ENCODE data around the gene USP43.
A peak's percentile ranks its signal among the peaks of the same experiment; 100 is the strongest.
"Not testable (repeated sequence)": the region's sequence is repeated elsewhere in the genome, so short reads cannot be mapped to it uniquely, and the experiment has no call there.

The USP43 gene

DNA sequence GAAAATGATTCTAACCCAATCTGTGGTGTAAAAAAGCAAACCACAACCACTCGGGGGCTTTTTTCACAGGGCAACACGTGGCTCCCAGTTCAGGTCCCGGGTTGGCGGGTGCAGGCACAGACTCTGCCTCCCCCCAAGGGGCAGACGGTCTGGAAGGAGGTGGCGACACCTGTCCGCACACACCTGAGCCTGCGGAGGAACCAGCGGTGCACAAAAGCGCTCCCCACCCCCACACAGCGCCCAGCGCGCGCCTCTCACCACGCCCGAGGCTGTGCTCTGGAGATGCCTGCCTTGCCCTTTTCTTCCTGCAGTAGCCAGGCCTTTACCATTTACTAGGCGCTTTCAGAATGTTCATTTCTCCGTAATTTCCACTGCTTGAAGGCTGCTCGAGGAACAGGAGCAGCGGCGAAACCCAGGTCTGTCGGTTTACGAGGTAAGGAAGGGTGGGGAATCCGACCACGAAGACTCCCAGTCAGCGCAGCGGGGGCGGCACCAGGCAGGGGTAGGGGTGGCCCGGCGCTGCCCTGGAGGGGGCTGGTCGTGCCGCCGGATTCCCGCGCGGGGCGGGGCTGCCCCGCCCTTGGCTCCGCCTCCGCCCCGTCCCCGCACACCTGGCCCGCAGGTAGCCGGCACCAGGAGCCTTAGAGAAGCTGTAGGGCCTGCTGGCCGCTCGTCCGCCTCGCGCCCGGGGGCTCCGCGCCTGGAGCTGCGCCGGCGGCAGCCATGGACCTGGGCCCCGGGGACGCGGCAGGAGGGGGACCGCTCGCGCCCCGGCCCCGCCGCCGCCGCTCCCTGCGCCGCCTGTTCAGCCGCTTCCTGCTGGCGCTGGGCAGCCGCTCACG lies at the start of gene USP43:
Gene USP43, plus strand, starts transcription at position 608 of the 842 bp plus-strand sequence. Its CDS starts 116 bp downstream, at position 724.
- H3K9me3 ChIP-seq (ENCODE audit: control insufficient read depth, low read length), result no peaks in the 10 kb centered on the region
- H3K9ac ChIP-seq (ENCODE audit: low read length), result peak within 1 kb of the TSS; percentile 77
- peak within 1 kb of the TSS; percentile 44 for H3K4me3 ChIP-seq (ENCODE audit: low read length)
- H3K36me3 ChIP-seq (ENCODE audit: control insufficient read depth, insufficient read depth, low read length), result no peaks in the 10 kb centered on the region
- peaks cover 17% of the 10 kb centered on the region for H3K4me1 ChIP-seq (ENCODE audit: control insufficient read depth, insufficient read depth, low read length)
- H3K27me3 ChIP-seq (ENCODE audit: control insufficient read depth, insufficient read depth, low read length), result peaks cover 16% of the 10 kb centered on the region

- H3K4me3 ChIP-seq (ENCODE audit: low read length); H3K9me3 ChIP-seq (ENCODE audit: control insufficient read depth, low read length); H3K4me1 ChIP-seq (ENCODE audit: control insufficient read depth, insufficient read depth, low read length); H3K27me3 ChIP-seq (ENCODE audit: control insufficient read depth, insufficient read depth, low read length); H3K36me3 ChIP-seq (ENCODE audit: control insufficient read depth, insufficient read depth, low read length); H3K9ac ChIP-seq (ENCODE audit: low read length): not testable (repeated sequence)
These were observed 47.7 kb upstream of the USP43 start for GRCh38 chr17:9597638-9598037.

GRCh38 chr17:9598661-9599060 lies 46.7 kb upstream of the USP43 start:
- Histone ChIP-seq H3K9ac (ENCODE audit: low read length) (no peak overlapping the region), H3K4me1 (ENCODE audit: control insufficient read depth, insufficient read depth, low read length) (no peaks in the 10 kb centered on the region)

DNA sequence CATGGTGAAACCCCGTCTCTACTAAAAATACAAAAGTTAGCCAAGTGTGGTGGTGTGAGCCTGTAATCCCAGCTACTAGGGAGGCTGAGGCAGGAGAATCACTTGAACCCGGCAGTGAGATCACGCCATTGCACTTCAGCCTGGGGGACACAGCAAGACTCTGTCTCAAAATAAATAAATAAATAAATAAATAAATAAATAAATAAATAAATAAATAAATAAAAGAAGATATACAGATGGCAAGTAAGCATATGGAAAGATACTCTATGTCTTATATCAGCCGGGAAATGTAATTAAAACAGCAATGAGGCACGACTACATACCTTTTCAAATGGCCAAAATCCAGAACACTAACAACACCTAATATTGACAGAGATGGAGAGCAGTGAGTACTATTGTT lies 40.7 kb upstream of the USP43 start:
- not testable (repeated sequence) for H3K27me3 ChIP-seq (ENCODE audit: control insufficient read depth, insufficient read depth, low read length); H3K9ac ChIP-seq (ENCODE audit: low read length); H3K36me3 ChIP-seq (ENCODE audit: control insufficient read depth, insufficient read depth, low read length); H3K4me1 ChIP-seq (ENCODE audit: control insufficient read depth, insufficient read depth, low read length); H3K9me3 ChIP-seq (ENCODE audit: control insufficient read depth, low read length); H3K4me3 ChIP-seq (ENCODE audit: low read length)

More at GRCh38 chr17:9598661-9599060, 46.7 kb upstream of the USP43 start:
- Histone ChIP-seq H3K9me3 (ENCODE audit: control insufficient read depth, low read length) (no peaks in the 10 kb centered on the region), H3K27me3 (ENCODE audit: control insufficient read depth, insufficient read depth, low read length) (no peaks in the 10 kb centered on the region), H3K36me3 (ENCODE audit: control insufficient read depth, insufficient read depth, low read length) (no peaks in the 10 kb centered on the region), H3K4me3 (ENCODE audit: low read length) (no peak overlapping the region)

- Histone ChIP-seq H3K9me3 (ENCODE audit: control insufficient read depth, low read length) (no peaks in the 10 kb centered on the region), H3K4me3 (ENCODE audit: low read length) (no peak overlapping the region), H3K36me3 (ENCODE audit: control insufficient read depth, insufficient read depth, low read length) (no peaks in the 10 kb centered on the region), H3K27me3 (ENCODE audit: control insufficient read depth, insufficient read depth, low read length) (no peaks in the 10 kb centered on the region), H3K9ac (ENCODE audit: low read length) (no peak overlapping the region), H3K4me1 (ENCODE audit: control insufficient read depth, insufficient read depth, low read length) (no peaks in the 10 kb centered on the region)
These were observed 38.9 kb upstream of the USP43 start for GRCh38 chr17:9606453-9606852.

GRCh38 chr17:9607058-9607457 lies 38.3 kb upstream of the USP43 start:
- H3K4me3 ChIP-seq (ENCODE audit: low read length); H3K4me1 ChIP-seq (ENCODE audit: control insufficient read depth, insufficient read depth, low read length); H3K27me3 ChIP-seq (ENCODE audit: control insufficient read depth, insufficient read depth, low read length); H3K36me3 ChIP-seq (ENCODE audit: control insufficient read depth, insufficient read depth, low read length); H3K9me3 ChIP-seq (ENCODE audit: control insufficient read depth, low read length); H3K9ac ChIP-seq (ENCODE audit: low read length): not testable (repeated sequence)

GRCh38 chr17:9611557-9611956 lies 33.8 kb upstream of the USP43 start:
- Histone ChIP-seq H3K9ac (ENCODE audit: low read length) (no peak overlapping the region), H3K27me3 (ENCODE audit: control insufficient read depth, insufficient read depth, low read length) (no peaks in the 10 kb centered on the region), H3K9me3 (ENCODE audit: control insufficient read depth, low read length) (no peaks in the 10 kb centered on the region), H3K4me1 (ENCODE audit: control insufficient read depth, insufficient read depth, low read length) (no peaks in the 10 kb centered on the region), H3K4me3 (ENCODE audit: low read length) (no peak overlapping the region), H3K36me3 (ENCODE audit: control insufficient read depth, insufficient read depth, low read length) (no peaks in the 10 kb centered on the region)

DNA sequence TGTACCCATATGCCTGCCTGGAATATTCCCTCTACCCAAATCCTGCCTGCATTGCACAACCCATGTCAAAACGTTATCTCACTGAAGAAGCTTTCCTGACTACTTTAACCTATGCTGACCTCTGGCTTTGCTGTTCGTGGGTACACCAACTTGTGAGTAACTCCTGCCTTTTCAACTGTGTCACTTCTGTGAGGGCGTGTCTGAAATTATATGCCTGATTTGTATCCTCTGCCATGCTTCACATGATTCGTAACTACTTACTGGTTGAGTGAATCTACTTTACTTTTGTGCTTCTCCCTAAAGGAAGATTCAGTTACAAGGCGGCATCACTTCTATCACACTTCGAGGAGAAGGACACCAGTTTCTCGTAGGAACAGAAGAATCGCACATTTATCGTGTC lies 33.3 kb upstream of the USP43 start:
- H3K4me3 ChIP-seq (ENCODE audit: low read length), result no peak overlapping the region
- H3K9ac ChIP-seq (ENCODE audit: low read length), result no peak overlapping the region
- no peaks in the 10 kb centered on the region for H3K9me3 ChIP-seq (ENCODE audit: control insufficient read depth, low read length)
- no peaks in the 10 kb centered on the region for H3K27me3 ChIP-seq (ENCODE audit: control insufficient read depth, insufficient read depth, low read length)
- no peaks in the 10 kb centered on the region for H3K4me1 ChIP-seq (ENCODE audit: control insufficient read depth, insufficient read depth, low read length)
- no peaks in the 10 kb centered on the region for H3K36me3 ChIP-seq (ENCODE audit: control insufficient read depth, insufficient read depth, low read length)

DNA sequence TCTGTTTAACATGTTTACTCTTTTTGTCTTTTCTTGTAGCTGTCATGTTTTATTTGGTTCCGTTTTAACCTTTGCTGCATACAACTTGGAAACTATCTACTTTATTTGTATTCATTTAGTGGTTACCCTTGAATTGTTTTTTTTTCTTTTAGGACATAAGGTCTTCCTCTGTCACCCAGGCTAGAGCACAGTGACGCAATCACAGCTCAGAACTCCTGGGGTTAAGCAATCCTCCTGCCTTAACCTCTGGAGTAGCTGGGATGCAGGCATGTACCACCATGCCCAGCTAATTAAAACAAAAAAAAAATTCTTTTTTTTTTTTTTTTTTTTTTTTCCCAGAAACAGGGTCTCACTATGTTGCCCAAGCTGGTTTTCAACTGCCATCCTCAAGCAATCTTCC lies 29.8 kb upstream of the USP43 start:
- H3K9me3 ChIP-seq (ENCODE audit: control insufficient read depth, low read length), result no peaks in the 10 kb centered on the region
- no peaks in the 10 kb centered on the region for H3K27me3 ChIP-seq (ENCODE audit: control insufficient read depth, insufficient read depth, low read length)
- H3K4me1 ChIP-seq (ENCODE audit: control insufficient read depth, insufficient read depth, low read length), result no peaks in the 10 kb centered on the region
- H3K36me3 ChIP-seq (ENCODE audit: control insufficient read depth, insufficient read depth, low read length), result no peaks in the 10 kb centered on the region
- no peak overlapping the region for H3K9ac ChIP-seq (ENCODE audit: low read length)
- H3K4me3 ChIP-seq (ENCODE audit: low read length), result no peak overlapping the region

GRCh38 chr17:9622961-9623360 lies 22.4 kb upstream of the USP43 start:
- no peaks in the 10 kb centered on the region for H3K27me3 ChIP-seq (ENCODE audit: control insufficient read depth, insufficient read depth, low read length)
- no peak overlapping the region for H3K4me3 ChIP-seq (ENCODE audit: low read length)
- H3K9ac ChIP-seq (ENCODE audit: low read length), result no peak overlapping the region
- H3K4me1 ChIP-seq (ENCODE audit: control insufficient read depth, insufficient read depth, low read length), result no peaks in the 10 kb centered on the region
- H3K36me3 ChIP-seq (ENCODE audit: control insufficient read depth, insufficient read depth, low read length), result no peaks in the 10 kb centered on the region
- H3K9me3 ChIP-seq (ENCODE audit: control insufficient read depth, low read length), result no peaks in the 10 kb centered on the region

GRCh38 chr17:9628509-9628908 lies 16.8 kb upstream of the USP43 start:
- Histone ChIP-seq H3K9ac (ENCODE audit: low read length) (no peak overlapping the region), H3K36me3 (ENCODE audit: control insufficient read depth, insufficient read depth, low read length) (no peaks in the 10 kb centered on the region), H3K4me1 (ENCODE audit: control insufficient read depth, insufficient read depth, low read length) (no peaks in the 10 kb centered on the region), H3K9me3 (ENCODE audit: control insufficient read depth, low read length) (no peaks in the 10 kb centered on the region), H3K27me3 (ENCODE audit: control insufficient read depth, insufficient read depth, low read length) (no peaks in the 10 kb centered on the region), H3K4me3 (ENCODE audit: low read length) (no peak overlapping the region)

DNA sequence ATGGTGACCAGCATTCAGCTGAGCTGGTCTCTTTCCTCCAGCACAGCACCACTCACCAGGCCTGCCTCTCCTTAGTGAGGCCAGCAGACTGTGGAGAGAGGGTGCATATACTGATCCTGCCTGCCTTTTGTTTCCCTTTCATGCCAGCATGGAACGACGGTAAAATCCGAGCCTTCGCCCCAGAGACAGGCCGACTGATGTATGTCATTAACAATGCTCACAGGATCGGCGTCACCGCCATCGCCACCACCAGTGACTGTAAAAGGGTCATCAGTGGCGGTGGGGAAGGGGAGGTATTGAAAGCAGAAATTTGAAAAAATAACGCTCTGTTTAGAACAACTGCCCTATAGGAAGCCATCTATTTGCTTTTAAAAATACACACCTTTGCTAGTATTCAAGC lies 12.6 kb upstream of the USP43 start:
- Histone ChIP-seq H3K9ac (ENCODE audit: low read length) (no peak overlapping the region), H3K4me1 (ENCODE audit: control insufficient read depth, insufficient read depth, low read length) (no peaks in the 10 kb centered on the region), H3K9me3 (ENCODE audit: control insufficient read depth, low read length) (no peaks in the 10 kb centered on the region), H3K4me3 (ENCODE audit: low read length) (no peak overlapping the region), H3K27me3 (ENCODE audit: control insufficient read depth, insufficient read depth, low read length) (no peaks in the 10 kb centered on the region), H3K36me3 (ENCODE audit: control insufficient read depth, insufficient read depth, low read length) (no peaks in the 10 kb centered on the region)

DNA sequence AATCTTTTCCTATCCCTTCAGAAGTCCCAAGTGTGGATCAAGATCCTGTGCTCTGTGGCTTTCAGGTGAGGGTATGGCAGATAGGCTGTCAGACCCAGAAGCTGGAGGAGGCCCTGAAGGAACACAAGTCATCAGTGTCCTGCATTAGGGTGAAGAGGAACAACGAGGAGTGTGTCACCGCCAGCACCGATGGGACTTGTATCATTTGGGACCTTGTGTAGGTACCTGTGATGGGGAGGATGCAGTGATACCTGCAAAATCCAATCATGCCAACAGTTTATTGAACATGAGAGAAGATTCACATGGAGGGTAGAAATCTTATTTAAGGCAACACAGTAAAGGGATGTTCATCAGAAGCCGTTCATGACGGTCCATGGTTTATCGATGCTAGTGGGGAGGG lies 10.0 kb upstream of the USP43 start:
- Histone ChIP-seq H3K4me3 (ENCODE audit: low read length) (no peak overlapping the region), H3K27me3 (ENCODE audit: control insufficient read depth, insufficient read depth, low read length) (no peaks in the 10 kb centered on the region), H3K9ac (ENCODE audit: low read length) (no peak overlapping the region), H3K36me3 (ENCODE audit: control insufficient read depth, insufficient read depth, low read length) (no peaks in the 10 kb centered on the region), H3K4me1 (ENCODE audit: control insufficient read depth, insufficient read depth, low read length) (no peaks in the 10 kb centered on the region), H3K9me3 (ENCODE audit: control insufficient read depth, low read length) (no peaks in the 10 kb centered on the region)

All from mucosa of stomach (tissue), 1 donor.